K562 (cell line): ENCODE data around the gene OR8D4.

Source experiments
- CBX3 ChIP-seq, 2 experiments: IDR thresholded peaks; 1 replicate in 1 of 2; 2 replicates in 1 of 2; pipeline ENCODE4 v1.6.1; 2012; ENCODE audit warnings: inconsistent platforms in 2 of 2, low read length in 2 of 2, borderline replicate concordance in 1 of 2, control low read depth in 1 of 2
- E2F1 ChIP-seq: sonication (generic); formaldehyde crosslinking; IDR thresholded peaks from 2 replicates; pipeline ENCODE4 v1.8.1; 2023; ENCODE audit warnings: mild to moderate bottlenecking, missing genetic modification reagents, moderate library complexity
- POLR2A ChIP-seq: fragments of 450-650 bp; conservative IDR thresholded peaks from 2 replicates; pipeline ENCODE4 v1.6.1; 2016
- TAF1 ChIP-seq: IDR thresholded peaks from 2 replicates; pipeline ENCODE4 v1.6.1; 2011; ENCODE audit warnings: mild to moderate bottlenecking, low read length, moderate library complexity; ENCODE audit not compliant: insufficient read depth, control insufficient read depth, severe bottlenecking; ENCODE audit errors: extremely low read depth
- TEAD4 ChIP-seq, 2 experiments: sonication (generic) in 1 of 2; formaldehyde crosslinking in 1 of 2; IDR thresholded peaks; 2 replicates each; pipeline versions ENCODE4 v1.6.1 to v1.8.0; 2012 to 2022; ENCODE audit warnings: borderline replicate concordance in 1 of 2, inconsistent platforms in 1 of 2, low read length in 1 of 2, mild to moderate bottlenecking in 1 of 2, missing genetic modification reagents in 1 of 2

- TF ChIP-seq TAF1 (no peak), E2F1 (no peak), CBX3 (IDR thresholded peaks at IDR 0.05; ENCODE audit: borderline replicate concordance in 1 of 2, low read length in 2 of 2) (no peak), POLR2A (no peak), TEAD4 (IDR thresholded peaks at IDR 0.05; ENCODE audit: low read length) (no peak), TEAD4 (CRISPR knock-in tag; IDR thresholded peaks at IDR 0.05; ENCODE audit: borderline replicate concordance) (no peak)
Measured at GRCh38 chr11:123859731-123860130, 42.2 kb upstream of the OR8D4 start.
